GM12865 (cell line): ENCODE measurements around the gene FOXA2.

Source experiments
- DNase-seq: peaks from one replicate; pipeline ENCODE4 v3.0.0; 2010; ENCODE audit warnings: low read depth
- H3K4me3 ChIP-seq: 2 replicates; pipeline ENCODE4 v1.5.1; 2011; ENCODE audit warnings: mild to moderate bottlenecking, low read depth, low read length, control low read depth
- CTCF ChIP-seq: IDR thresholded peaks from 2 replicates; pipeline ENCODE4 v1.5.1; 2011; ENCODE audit warnings: low read length, control low read depth, low read depth, inconsistent platforms; ENCODE audit not compliant: insufficient read depth; ENCODE audit errors: missing control alignments

FOXA2 gene

GRCh38 chr20:22536141-22536828 lies 48.1 kb downstream of the FOXA2 start:
- no peak overlapping the region for H3K4me3 ChIP-seq
- no peak for DNase-seq
- TF ChIP-seq CTCF = no peak

DNA sequence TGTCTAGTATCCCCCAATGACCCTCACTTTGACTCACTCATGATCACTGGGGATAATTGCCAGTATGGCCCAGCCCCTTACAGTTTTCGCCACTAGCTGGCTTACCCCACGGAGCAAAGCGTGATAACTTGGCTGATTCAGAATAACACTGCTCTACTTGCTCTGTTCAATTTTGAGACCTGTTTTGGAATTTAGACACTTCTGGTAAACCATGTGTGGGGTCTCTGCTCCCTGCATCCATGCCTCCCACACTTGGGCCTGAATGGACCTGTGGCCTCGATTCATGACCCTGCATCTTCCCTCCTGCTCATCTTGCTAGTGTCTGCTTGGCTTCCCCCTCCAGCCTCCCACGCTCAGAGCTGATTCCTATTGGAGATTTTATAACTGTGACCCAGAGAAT lies 48.9 kb downstream of the FOXA2 start:
- DNase-seq = no peak
- TF ChIP-seq CTCF = no peak
- H3K4me3 ChIP-seq = no peak overlapping the region

DNA sequence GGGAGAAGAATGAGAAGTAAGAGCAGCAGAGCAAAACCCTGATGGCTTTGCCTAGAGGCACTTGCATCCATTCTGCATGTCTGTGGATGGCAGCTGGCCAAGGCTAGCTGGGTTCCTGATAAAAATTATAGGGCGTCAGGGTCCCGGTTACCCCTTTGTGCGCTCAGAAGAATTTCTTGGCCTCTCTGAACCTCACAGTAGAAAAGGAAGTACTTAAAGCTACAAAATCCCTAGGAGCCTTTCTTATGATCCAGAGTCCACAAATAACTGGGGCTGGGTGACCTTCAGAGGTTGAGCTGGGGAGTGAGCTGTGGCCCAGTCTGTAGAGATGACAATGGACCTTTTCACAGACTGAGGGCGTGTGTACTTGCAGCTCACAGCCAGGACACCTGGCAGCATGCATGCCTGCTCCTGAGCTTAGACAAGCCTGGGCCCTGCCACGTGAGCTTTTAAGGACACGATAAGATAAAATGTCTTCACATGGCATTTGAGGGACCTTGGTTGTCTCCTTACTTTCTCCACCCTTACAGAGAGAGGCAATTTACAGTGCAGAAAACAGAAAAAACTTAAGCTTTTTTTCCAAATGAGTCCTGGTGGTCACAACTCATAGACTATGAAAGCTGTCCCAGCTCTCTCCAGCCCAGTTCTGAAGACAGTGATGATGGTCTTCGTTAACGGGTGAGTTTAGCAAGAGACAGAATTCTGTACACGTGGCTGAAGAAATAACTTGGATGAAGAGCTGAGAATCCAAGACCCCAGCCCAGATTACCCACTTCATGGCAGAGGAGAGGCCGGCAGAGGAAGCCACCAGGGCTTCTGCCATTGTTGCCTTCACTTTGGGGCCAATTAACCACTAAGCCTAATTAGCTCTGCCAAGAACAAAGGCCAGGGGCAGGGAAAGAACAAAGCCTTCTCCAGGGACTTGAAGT lies 50.3 kb downstream of the FOXA2 start:
- no peak overlapping the region for H3K4me3 ChIP-seq
- no peak for DNase-seq
- TF ChIP-seq CTCF = no peak

DNA sequence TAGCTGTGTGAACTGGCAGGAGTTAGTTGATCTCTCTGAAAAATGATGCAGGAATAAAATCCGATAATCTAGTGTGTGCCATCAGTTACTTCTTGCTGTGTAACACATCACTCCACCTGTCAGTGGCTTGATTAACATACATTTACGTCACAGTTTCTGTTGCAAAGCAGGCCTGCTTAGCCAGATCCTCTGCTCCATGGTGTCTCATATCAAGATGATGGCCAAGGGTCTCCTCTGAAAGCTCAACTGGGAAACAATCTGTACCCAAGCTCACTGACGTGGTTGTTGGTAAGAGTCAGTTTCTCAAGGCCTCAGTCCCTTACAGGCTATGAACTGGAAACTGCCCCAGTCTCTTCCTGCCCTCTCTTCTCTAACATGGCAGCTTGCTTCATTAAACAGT lies 51.8 kb downstream of the FOXA2 start:
- no peak for TF ChIP-seq CTCF
- no peak overlapping the region for H3K4me3 ChIP-seq
- DNase-seq = no peak

GRCh38 chr20:22531756-22532155 lies 52.6 kb downstream of the FOXA2 start:
- no peak overlapping the region for H3K4me3 ChIP-seq
- no peak for DNase-seq
- no peak for TF ChIP-seq CTCF

DNA sequence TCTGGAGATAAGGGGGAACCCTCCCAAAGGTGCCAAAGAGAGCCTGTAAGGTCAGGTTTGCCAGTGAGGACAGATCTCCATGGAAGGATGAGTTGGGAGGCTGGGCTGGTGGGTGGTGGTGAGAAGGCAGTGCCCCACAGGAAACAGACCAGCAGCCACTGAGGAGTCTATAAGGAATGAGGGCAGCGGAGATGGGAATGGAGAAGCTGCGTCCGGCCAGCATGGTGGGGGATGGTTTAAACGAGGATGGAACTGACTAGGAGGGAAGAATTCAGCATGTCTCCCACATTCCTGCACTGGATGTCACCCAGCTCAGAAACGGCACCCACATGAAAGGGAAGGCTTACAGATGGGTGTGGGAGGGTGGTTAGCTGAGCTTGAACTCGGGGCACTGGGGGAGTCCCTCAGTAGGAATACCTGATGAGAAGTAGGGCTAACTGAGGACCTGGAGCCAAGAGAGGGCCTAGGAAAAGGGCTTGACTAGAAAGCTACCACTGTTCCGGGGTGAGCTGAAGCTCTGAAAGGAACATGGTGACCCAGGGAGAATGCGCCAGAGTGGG lies 53.2 kb downstream of the FOXA2 start:
- TF ChIP-seq CTCF = no peak
- no peak overlapping the region for H3K4me3 ChIP-seq
- no peak for DNase-seq
